Measurements from ENCODE around the gene MT1A.

DNA sequence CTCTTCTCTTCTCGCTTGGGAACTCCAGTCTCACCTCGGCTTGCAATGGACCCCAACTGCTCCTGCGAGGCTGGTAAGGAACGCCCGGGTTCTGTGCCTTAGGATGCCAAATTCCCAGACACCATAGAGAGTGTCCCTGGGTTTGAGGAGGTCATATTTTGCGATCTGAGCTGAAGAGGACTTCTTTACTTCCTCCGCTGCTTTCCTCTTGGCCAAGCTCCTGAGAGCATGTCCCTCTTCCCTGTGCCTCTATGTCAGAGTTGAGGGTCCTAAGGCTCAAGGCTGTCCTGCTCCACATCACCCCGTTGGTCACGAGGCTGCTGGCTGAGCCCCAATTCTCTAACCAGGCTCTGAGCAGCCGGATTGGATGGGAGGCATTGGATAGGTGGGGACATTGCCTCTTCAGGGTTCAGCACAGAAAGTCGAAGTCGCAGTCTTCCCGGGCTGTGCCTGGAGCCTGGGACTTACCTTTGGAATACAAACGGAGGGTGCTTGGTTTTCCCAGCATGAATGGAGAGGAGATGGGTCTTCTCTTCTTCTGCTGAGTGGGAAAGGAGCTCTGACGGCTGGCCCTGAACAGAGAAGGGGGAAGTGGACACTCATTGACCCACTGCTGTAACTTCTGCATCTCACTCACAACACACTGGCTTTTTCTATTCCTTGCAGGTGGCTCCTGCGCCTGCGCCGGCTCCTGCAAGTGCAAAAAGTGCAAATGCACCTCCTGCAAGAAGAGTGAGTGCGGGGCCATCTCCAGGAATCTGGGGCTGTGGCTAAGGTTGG is 31.6 kb downstream of the MT1A start:
- no peak for TF ChIP-seq GATA3 (IDR thresholded peaks at IDR 0.05; ENCODE audit: low read depth, low read length)
- TF ChIP-seq GATA2 (IDR thresholded peaks at IDR 0.05; ENCODE audit: low read depth, low read length), result no peak
